Chondrocyte (in vitro differentiated cells): Measurements from ENCODE around the gene CYP24A1. TPM values are rescaled to one million over a fixed set of nuclear protein-coding genes. Genes with fewer than 3 reads are reported as not detected.

Source experiments
- DNase-seq: peaks from one replicate; pipeline ENCODE4 v3.0.0; 2021; ENCODE audit warnings: mixed read lengths, low spot score
- H3K27ac Mint-ChIP-seq: one replicate; pipeline ENCODE4 v1.8.0; 2021; ENCODE audit warnings: mild to moderate bottlenecking, moderate library complexity, mixed read lengths; ENCODE audit not compliant: unreplicated experiment
- H3K27me3 Mint-ChIP-seq: 2 replicates; pipeline ENCODE4 v1.8.0; 2021; ENCODE audit warnings: low read depth, mixed read lengths
- H3K36me3 Mint-ChIP-seq: 2 replicates; pipeline ENCODE4 v1.8.0; 2021; ENCODE audit warnings: low read depth, mixed read lengths
- H3K4me1 Mint-ChIP-seq: 2 replicates; pipeline ENCODE4 v1.8.0; 2021; ENCODE audit warnings: low read depth, mild to moderate bottlenecking, mixed read lengths
- H3K4me3 Mint-ChIP-seq: one replicate; pipeline ENCODE4 v1.8.0; 2021; ENCODE audit warnings: mild to moderate bottlenecking, moderate library complexity, mixed read lengths; ENCODE audit not compliant: unreplicated experiment
- H3K9me3 Mint-ChIP-seq: 2 replicates; pipeline ENCODE4 v1.8.0; 2021; ENCODE audit warnings: low read depth, mixed read lengths
- total RNA-seq: library from RNA; stranded (reverse); gene quantifications from 3 replicates; pipeline ENCODE4 v1.2.1, GENCODE V29; 2021
- TF ChIP-seq, protein P1 (sequence below): fragments of 200-600 bp; sonication (generic); IDR thresholded peaks from 2 replicates; pipeline ENCODE4 v1.5.0; 2021; ENCODE audit warnings: antibody characterized with exemption, mild to moderate bottlenecking, moderate library complexity

The CYP24A1 gene
- total RNA-seq, 1 donor from 2014 or later, result not detected

DNA sequence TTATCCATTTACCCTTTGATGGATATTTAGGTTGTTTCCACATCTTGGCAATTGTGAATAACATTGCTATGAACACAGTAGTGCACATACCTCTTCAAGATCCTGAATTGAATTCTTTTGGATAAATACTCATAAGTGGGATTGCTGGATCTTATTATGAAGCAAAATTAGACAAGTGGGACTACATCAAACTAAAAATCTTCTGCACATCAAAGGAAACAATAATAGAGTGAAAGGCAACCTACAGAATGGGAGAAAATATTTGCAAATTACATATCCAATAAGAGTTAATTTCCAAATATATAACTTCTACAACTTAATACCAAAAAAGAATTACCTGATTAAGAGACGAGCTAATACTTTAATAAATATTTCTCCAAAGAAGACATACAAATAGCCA is 65.0 kb downstream of the CYP24A1 start:
- no peak overlapping the region for H3K4me3 Mint-ChIP-seq
- H3K27ac Mint-ChIP-seq, result no peak overlapping the region
- H3K27me3 Mint-ChIP-seq, result no peaks in the 10 kb centered on the region
- H3K4me1 Mint-ChIP-seq, result no peaks in the 10 kb centered on the region
- H3K9me3 Mint-ChIP-seq, result no peaks in the 10 kb centered on the region
- no peak for DNase-seq
- TF ChIP-seq, protein P1, sequence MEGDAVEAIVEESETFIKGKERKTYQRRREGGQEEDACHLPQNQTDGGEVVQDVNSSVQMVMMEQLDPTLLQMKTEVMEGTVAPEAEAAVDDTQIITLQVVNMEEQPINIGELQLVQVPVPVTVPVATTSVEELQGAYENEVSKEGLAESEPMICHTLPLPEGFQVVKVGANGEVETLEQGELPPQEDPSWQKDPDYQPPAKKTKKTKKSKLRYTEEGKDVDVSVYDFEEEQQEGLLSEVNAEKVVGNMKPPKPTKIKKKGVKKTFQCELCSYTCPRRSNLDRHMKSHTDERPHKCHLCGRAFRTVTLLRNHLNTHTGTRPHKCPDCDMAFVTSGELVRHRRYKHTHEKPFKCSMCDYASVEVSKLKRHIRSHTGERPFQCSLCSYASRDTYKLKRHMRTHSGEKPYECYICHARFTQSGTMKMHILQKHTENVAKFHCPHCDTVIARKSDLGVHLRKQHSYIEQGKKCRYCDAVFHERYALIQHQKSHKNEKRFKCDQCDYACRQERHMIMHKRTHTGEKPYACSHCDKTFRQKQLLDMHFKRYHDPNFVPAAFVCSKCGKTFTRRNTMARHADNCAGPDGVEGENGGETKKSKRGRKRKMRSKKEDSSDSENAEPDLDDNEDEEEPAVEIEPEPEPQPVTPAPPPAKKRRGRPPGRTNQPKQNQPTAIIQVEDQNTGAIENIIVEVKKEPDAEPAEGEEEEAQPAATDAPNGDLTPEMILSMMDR, result no peak
- H3K36me3 Mint-ChIP-seq, result no peaks in the 10 kb centered on the region

DNA sequence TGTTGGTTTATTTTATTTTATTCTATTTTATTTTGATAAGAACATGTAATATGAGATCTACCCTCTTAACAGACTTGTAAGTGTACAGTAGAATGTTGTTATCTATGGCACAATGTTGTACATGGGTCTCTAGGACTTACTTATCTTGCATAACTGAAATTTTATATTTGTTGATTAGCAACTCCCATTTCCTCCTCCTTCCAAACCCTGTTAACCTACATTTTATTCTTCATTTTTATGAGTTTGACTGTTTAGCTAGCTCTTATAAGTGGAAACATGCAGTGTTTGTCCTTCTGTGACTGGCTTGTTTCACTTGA is 65.5 kb downstream of the CYP24A1 start:
- Mint-ChIP-seq H3K9me3 (no peaks in the 10 kb centered on the region), H3K4me3 (no peak overlapping the region), H3K27me3 (no peaks in the 10 kb centered on the region), H3K4me1 (no peaks in the 10 kb centered on the region), H3K36me3 (no peaks in the 10 kb centered on the region), H3K27ac (no peak overlapping the region)
- DNase-seq, result no peak
- TF ChIP-seq, protein P1, result no peak

DNA sequence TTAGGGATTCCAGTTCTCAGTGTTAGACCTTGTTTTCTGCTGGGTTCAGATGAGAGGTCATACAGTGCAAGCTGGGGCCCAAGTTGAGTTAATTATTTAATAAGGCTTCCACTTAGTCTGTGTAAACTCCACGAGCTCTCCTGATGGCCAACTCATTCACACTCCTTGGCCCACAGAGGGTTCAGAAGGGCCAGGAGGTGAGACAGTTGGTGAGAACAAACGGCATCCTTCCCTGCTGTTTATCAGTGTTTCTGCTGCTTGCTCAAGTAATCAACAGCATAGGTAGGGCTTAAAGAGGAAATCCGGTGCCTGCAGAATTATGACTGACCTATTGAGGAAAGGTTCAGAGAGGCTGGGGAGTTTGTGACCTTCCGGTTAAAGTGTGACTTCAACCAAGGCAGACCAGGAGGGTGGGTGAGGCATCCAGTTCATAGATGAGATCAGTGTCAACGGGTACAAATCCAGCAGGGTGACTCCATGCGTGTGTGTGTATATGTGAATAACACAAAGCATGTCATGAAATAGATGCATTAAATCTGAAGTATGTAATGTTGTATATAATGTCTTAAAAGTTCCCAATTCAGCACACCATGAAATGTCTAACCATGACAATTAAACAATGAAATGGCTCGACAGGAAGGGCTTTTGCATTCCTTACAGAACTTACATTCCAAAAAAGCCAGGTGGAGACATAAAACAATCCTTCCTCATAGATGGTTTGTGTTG is 66.0 kb downstream of the CYP24A1 start:
- Mint-ChIP-seq H3K36me3 (no peaks in the 10 kb centered on the region), H3K9me3 (no peaks in the 10 kb centered on the region), H3K27me3 (no peaks in the 10 kb centered on the region), H3K27ac (no peak overlapping the region), H3K4me3 (no peak overlapping the region), H3K4me1 (no peaks in the 10 kb centered on the region)
- no peak for DNase-seq
- TF ChIP-seq, protein P1, result no peak

DNA sequence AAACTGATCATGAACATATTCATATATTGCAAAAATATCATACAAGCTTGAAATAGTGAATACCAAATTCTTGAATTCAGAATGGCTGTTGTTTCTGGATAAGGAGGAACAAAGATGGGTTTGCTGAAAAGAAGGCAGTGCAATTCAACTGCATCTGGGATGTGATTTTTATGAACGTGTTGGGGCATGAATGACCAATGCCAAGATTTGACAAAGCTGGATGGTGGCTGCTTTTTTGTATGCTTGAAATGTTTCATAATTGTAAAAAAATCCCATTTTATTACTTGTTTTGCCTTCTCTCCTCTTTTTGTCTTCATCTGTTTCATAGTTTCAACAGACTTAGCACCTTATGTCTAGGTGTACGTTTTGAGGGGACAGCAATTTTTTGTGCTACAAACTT is 66.6 kb downstream of the CYP24A1 start:
- no peak for DNase-seq
- Mint-ChIP-seq H3K4me3 (no peak overlapping the region), H3K27ac (no peak overlapping the region), H3K36me3 (no peaks in the 10 kb centered on the region), H3K27me3 (no peaks in the 10 kb centered on the region), H3K9me3 (no peaks in the 10 kb centered on the region), H3K4me1 (no peaks in the 10 kb centered on the region)
- TF ChIP-seq, protein P1, result no peak

DNA sequence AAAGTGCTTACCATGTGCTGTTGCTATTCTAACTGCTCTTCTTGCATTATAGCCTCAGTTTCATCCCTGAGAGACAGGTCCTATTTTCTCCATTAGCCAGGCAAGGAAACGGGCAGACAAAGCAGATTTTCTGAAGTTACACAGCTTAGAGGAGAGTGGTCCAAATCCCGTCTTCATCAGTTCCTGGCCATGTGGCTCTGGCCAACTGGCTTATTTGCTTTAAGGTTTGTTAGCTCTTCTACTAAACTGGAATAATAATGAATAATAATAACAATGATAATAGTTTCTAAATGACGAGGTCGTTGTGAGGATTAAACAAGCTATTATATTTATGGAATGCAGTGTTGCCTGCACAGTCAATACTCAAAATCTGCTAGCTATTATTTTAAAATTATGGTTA is 67.6 kb downstream of the CYP24A1 start:
- H3K4me3 Mint-ChIP-seq, result no peak overlapping the region
- TF ChIP-seq, protein P1, result no peak
- no peaks in the 10 kb centered on the region for H3K4me1 Mint-ChIP-seq
- DNase-seq, result no peak
- H3K36me3 Mint-ChIP-seq, result no peaks in the 10 kb centered on the region
- no peak overlapping the region for H3K27ac Mint-ChIP-seq
- H3K27me3 Mint-ChIP-seq, result no peaks in the 10 kb centered on the region
- H3K9me3 Mint-ChIP-seq, result no peaks in the 10 kb centered on the region
